Glomerular visceral epithelial cell (primary cell): ENCODE measurements around the gene BSG.
"Not testable (repeated sequence)": the region's sequence is repeated elsewhere in the genome, so short reads cannot be mapped to it uniquely, and the experiment has no call there.

ENCODE experiments used
- DNase-seq: peaks from one replicate; pipeline ENCODE4 v3.0.0-alpha.2; 2016; ENCODE audit errors: extremely low spot score

Gene BSG

GRCh38 chr19:620166-620862 lies 47.9 kb downstream of the BSG start:
- DNase-seq: no peak

DNA sequence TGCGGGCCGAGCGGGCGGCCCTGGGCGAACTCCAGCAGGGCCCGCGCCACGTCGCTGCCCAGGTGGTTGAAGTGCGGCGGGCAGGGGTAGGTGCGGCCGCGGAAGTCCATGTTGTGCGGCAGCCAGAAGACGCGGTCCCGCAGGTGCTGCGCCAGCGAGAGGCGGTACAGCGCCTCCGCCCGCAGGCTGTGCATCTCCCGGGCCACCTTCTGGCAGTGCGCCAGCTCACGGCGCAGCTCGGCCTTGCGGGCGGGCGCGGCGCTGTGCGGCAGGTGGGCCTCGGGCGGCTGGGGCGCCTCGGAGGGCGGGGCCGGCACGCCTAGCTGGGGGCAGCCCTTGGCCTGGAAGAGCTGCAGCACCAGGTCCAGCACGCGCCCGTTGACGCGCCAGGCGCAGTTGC lies 48.8 kb downstream of the BSG start:
- DNase-seq: not testable (repeated sequence)

- no peak for DNase-seq
These were observed 49.4 kb downstream of the BSG start for GRCh38 chr19:621819-622218.

- DNase-seq: no peak
These were observed 50.3 kb downstream of the BSG start for GRCh38 chr19:622666-623065.

- no peak for DNase-seq
These were observed 51.0 kb downstream of the BSG start for GRCh38 chr19:623175-623916.

- peak; percentile 63 for DNase-seq
These were observed 51.6 kb downstream of the BSG start for GRCh38 chr19:623974-624373.

DNA sequence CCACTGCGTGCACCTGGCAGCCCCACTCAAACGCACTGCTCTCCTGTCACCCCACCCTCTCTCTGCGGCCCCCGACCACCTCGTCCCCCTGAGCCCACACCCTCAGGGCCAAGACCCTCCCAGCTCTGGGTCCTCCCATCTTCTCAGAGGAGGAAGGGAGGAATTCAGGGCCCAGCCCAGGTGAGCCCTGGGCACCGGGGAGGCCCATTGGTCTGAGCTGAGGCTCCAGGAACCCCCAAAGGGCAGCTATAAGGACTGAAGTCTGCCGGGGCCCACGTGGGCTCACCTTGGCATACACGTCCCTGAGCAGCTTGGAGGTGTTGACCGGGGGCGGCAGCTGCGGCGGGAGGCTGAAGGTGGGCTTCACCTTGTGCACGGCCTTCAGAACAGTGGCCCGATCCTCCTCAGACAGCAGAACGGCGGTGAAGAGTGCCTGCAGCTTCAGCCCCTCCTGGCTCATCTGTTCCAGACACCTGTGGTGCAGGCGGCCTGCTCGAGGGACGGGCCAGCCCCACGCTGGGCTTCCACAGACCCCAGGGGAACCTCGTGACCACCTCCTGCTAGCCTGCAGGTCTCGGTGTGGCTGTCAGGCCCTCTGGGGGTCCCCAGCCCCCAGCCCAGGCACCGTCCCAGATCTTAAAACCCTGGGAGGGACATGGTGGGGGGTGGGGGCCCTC lies 52.2 kb downstream of the BSG start:
- no peak for DNase-seq

GRCh38 chr19:625257-625656 lies 52.9 kb downstream of the BSG start:
- DNase-seq: no peak

- not testable (repeated sequence) for DNase-seq
These were observed 54.2 kb downstream of the BSG start for GRCh38 chr19:626566-626965.

DNA sequence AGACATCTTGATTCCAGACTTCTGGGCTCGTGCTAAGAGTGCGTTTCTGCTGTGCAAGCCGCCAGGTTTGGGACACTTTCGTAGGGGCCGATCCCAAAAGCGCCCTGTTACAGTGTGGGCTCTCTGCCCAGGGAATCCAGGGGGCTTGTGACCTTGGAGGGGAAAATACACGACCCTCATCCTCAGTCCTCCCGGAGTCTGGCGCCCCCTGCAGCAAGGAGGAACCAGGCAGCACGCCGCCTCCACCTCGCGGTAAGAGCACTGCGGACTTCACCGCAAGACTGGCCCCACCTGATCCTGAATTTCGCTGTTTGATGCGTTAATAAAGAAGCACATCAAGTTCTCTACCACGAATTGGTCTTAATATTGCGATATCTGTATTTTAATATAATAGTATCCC lies 55.8 kb downstream of the BSG start:
- no peak for DNase-seq

GRCh38 chr19:629515-629914 lies 57.1 kb downstream of the BSG start:
- not testable (repeated sequence) for DNase-seq

- DNase-seq: no peak
These were observed 57.7 kb downstream of the BSG start for GRCh38 chr19:629961-630714.

DNA sequence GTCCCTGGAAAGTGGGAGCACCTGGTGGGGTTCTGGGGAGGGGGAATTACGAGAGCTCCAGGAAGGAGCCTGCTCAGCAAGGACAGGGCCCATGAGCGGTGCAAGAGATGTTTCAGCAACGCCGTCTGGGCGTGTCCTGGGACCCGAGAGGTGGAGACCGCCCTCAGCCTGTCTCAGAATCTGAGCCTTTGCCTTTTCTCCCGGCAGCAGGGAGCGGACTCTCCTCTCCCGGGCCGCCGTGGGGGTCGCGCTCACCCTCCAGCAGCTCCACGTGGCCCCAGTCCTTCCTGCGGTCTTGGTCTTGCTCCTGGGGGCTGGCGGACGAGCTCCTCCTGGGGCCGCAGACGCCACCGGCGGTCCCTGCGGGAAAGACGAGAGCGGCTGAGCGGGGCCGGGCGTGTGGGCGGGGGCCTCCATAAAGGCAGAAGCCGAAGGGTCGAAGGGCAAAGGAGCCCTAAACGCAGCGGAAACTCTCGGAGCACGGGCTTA lies 60.2 kb downstream of the BSG start:
- peak; percentile 64 for DNase-seq
